SIG-M5 treated with dmso at 0.1 percent for 504 hours (cell line): Measurements from ENCODE around the gene DCTN5.

Experiments
- DNase-seq: peaks from one replicate; lab custom pipeline; 2025; ENCODE audit not compliant: unreplicated experiment; lab: John Stamatoyannopoulos, UW

The DCTN5 gene

DNA sequence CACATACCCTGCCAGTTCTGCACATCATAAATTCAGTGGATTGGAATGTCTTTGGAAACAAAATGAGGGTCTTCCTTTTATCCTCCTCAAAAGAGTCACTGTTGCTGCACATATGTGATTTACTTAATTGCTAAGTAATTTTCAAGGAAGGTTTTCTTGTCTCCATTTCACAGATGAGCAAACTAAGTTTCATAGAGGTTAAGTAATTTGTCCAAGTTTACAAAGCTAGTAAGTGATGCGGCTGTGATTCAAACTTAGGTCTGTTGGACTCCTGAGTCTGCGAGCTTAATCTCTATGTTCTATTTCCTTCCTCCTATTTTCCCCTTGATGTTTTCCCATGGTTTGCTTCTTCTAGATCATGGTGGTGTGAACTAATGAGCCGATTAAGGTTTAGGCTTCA is 85.4 kb downstream of the DCTN5 start:
- DNase-seq = no peak
